GM21367 (cell line): Measurements from ENCODE around the gene PRLH.
"Not testable (repeated sequence)": the region's sequence is repeated elsewhere in the genome, so short reads cannot be mapped to it uniquely, and the experiment has no call there.

Source experiments
- ATAC-seq: cut with Tn5 transposase; IDR thresholded peaks from one replicate; pipeline ENCODE4 v1.9.1; 2021; ENCODE audit not compliant: unreplicated experiment

Gene PRLH

DNA sequence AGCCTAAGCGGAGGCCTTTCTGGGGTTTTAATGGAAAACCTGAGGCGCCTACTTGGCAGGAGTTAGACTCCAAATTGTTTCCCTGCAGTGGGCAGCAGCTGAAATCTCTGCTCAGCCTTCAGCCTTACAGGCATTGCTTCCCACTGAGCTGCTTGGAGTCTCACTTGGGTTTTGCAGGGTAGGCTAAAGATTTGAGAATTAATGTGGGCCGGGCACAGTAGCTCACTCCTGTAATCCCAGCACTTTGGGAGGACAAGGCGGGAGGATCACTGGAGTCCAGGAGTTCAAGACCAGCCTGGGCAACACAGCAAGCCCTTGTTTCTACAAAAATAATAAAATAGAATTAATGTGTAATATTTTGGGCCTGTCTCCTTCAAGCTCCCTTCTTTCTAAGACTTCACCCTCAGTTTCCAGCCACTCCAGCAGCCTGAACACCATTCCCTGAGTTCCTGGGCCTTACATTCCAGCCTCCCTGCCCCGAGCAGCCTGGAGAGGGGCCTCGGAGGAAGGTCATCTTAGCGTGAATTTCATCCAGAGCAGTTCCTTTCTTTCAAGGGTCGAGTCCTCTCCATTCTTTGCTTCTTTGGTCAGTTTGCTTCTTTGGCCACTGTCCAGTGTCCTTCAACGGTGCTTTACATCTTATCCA lies 33.2 kb downstream of the PRLH start:
- no peak for ATAC-seq

DNA sequence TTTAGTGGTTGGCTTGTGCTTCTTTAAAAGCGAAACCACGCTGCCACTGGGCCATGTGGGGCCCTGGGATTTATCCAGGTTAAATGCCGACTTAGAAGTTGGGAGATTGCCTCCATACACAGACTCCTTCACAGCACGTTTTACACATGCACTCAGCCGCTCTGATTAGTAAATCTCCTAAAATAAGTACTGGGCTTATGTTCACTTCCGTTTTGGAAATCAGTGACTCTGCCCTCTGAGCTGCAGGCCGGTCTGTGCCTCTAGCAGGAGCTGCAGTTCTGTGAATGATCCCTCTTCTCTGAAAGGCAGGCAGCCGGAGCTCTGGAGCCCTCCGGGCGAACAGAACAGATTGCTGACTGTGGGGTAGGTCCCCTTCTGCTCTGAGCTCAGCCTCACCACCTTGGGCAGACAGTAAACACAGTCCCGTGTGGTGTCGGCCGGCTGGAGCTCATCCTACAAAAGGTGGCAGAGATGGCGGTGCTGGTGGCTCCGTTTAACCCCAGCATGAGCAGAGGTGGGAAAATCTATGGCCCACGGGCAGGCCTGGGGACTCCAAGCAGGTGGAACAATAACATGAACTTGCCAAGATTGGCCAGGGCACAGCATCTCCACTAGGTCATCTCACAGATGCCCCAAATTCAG lies 34.0 kb downstream of the PRLH start:
- no peak for ATAC-seq

DNA sequence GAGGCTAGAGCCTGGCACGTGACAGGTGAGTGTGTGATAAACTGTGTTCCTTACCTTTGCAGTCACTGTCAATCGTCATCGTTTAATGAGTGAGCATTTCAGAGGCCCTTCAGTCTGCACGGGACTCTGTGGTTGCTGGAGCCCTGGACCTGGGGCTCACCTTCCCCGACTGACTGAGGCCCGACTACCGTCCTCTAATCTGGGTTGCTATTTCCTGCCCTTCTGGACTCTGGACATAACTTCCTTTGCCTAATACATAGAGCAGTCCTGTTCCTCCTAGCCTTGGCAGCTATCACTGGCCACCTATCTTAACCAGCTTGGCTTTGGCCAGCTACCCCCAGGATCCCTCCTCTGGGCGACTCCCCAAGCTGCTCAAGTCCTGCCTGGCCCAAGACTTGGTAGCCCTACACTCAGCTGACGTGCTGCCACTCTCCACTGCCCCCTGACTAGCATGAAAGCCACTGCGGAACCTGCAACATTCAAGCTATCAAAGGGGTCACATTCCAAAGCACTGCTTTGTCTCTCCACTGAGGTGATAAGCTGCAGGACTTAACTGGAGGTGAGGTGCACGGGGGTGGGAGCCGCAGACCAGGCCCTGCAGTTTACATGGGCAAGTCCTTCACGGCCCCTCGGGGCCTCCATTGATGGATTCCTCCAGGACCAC lies 35.2 kb downstream of the PRLH start:
- ATAC-seq = no peak

DNA sequence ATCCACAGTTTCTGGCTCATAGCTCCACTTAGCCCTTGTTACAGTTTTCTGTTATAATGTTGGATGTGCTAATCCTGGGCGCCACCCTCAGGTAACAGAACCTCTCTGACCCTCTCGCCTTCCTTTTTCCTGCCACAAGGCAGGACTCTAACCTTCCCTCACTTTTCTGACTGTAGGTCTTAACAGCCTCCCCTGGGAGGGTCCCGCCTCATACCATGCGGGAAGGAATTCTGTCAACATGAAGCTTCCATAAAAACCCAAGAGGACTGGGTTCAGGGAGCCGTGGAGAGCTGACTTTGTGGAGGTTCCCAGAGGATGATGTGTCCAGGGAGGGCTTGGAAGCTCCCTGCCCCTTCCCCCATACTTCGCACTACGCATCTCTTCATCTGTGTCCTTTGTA lies 36.0 kb downstream of the PRLH start:
- no peak for ATAC-seq

DNA sequence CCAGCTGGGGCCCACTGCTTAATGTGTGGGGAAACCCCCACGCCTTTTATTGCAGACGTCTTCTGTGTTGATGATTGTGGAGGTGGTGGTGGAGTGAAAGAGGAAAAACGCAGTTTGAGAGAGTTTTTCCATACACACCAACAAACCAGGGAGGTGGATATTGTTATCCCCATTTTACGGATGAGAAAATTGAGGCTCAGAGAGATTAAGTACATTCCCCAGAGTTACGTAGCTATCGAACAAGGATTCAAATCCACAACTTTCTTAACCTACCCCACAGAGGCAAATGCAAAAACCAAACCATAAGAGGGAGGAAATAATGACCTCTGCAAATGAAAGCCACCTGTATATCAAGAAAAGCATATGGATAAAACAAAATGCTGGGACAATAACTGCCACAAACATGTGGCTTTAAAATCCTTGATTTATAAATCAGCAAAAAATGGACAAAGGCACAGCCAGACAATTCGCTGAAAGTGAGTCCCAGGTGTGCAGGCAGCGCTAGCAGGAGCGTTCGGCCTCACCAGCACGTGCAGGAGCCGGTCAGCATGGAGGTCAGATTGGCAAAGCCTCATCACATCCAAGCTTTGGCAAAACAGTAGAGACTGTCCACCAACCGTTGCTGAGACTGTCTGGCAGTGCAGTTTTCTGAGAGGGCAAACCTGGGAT lies 36.8 kb downstream of the PRLH start:
- no peak for ATAC-seq

DNA sequence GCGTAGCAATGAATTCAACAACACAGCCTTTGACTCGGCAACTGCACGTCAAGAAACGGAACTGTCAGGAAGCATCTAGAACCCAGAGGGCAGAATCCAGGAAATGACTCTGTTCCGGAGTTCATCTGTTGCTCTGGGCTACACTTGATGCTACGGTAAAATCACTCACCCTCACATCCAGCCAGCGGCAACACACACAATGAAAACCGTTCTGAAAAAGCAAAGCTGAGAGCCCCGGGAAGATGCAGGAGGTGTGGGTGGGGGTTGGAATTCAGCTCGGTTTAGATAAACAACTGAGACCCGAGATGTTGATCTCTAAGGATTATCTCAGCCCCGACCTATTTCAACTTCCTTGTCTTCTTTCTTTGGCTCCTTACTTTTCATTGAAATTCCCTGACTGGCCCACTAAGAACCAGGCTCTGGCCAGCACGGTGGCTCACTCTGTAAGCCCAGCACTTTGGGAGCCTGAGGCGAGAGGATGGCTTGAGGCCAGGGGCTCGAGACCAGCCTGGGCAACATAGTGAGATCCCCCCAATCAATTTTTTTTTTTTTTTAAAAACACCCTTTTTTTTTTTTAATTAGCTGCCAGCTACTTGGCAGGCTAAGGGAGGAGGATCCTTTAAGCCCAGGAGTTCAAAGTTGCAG lies 37.5 kb downstream of the PRLH start:
- ATAC-seq = no peak

DNA sequence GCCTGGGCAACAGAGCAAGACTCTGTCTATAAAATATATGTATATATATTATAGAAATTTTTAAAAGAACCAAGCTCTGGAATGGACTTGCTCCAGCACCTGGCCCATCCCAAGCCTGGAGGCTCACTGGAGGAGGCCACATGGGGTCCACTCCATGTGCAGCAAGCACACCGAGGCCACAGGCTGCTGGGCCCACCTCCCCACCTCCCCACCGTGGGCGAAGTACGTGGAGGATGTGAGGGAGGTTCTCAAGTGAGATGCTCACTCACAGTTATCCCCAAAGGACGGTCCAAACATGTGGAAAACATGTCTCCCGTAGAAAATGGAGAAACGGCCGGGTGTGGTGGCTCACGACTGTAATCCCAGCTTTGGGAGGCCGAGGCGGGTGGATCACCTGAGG lies 38.0 kb downstream of the PRLH start:
- no peak for ATAC-seq

DNA sequence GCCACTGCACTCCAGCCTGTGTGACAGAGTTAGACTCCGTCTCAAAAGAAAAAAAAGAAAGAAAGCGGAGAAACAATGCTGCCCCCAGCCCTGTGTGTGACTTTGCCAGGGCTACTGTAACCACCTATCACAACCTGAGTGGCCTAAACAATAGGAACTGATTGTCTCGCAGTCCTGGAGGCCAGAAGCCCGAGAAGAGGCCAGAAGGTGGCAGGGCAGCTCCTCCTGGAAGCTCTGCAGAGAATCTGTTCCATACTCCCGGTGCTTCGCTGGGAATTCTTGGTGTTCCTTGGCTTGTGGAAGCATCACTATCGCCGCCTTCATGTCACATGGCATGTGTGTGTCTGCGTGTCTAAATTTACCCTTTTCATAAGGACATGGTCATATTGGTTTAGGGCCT lies 38.6 kb downstream of the PRLH start:
- ATAC-seq = no peak

DNA sequence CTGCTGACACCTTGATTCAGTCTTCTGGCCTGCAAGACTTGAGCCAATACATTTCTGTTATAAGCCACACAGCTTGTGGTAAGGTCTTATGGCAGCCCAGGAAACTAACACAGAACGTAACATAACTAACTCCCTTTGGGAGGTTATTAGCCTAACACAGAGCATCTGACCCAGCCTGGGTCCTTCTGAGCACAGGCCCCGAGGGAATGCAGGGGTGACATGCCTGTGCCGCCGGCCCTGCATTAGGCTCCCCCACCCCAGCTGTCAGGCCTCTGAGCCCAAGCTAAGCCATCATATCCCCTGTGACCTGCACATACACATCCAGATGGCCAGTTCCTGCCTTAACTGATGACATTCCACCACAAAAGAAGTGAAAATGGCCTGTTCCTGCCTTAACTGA lies 40.1 kb downstream of the PRLH start:
- not testable (repeated sequence) for ATAC-seq

DNA sequence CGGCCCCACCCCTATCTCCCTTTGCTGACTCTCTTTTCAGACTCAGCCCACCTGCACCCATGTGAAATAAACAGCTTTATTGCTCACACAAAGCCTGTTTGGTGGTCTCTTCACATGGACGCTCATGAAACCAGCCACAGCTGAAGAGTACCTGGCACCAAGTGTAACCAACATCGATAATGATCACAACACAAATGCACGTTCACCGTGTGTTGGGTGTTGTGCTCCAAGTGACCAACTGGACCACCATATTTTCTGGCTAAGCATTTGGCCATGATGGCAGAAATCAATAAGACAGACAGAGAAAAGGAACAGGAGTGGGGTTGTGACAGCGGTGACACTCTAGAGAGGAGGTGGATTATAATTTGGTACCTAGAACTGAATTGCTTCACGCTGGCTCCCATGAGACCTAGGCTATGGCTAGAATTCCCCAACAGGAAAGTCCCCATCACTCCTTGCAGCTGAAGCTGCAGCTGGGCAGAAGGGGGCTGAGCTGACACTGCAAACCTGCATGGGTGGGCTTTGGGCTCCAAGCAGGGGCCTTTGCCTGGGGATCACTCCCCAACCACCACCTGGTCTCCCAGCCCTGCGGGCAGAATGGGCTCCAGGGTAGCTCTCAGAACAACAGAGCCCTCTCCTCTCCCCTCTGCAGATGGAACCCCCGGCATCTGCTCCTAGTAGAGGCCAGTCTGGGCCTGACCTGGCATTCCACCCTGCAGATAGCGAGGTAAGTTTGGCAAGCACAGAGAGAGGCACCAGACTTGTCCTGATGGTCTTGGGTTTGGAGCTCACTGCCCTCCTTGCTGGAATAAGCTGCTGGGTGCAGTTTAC lies 46.4 kb downstream of the PRLH start:
- ATAC-seq = no peak

DNA sequence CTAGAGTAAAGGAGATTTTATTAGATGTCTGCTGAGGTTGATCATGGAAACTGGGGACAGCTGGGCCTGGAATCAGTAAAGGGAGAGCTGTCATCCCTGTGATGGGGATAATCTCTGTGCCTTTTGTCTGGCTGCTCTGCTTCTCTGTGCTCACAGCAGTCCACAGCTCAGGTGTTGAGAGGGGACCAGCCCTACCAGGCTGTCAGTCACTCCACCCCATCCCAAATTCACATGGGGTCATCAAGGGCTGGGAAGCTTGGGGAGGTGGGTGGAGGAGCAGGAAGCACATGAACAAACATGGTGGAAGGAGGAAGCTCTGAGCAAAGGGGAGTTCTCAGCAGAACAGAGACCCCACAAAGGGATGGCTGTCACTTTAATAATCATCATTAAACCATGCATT lies 47.3 kb downstream of the PRLH start:
- ATAC-seq = no peak

DNA sequence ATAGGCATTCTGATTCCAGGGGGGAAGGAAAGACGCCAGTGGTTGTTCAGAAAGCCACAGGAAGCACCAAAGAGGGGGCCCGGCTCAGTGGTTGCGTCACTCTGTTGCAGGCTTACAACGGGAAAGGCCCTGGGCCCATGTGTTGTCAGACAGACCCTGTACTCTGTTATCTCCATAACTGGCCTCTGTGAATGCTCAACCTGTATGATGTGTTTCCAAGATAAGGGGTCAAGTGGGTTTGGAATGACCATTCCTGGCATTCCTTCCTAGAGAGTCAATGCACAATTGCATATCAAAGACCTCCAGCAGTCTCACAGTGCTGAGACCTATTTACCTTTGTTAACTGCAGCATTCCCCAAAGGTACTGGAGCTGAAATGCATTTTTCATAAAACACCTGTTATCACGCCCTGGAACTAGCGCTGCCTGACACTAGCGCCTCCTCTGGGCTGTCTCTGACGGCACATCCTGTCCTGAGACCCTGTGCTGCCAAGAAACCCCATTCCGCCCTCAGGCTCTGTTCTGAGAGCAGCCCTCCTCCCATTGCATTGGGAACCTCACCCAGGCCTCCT lies 47.9 kb downstream of the PRLH start:
- no peak for ATAC-seq

DNA sequence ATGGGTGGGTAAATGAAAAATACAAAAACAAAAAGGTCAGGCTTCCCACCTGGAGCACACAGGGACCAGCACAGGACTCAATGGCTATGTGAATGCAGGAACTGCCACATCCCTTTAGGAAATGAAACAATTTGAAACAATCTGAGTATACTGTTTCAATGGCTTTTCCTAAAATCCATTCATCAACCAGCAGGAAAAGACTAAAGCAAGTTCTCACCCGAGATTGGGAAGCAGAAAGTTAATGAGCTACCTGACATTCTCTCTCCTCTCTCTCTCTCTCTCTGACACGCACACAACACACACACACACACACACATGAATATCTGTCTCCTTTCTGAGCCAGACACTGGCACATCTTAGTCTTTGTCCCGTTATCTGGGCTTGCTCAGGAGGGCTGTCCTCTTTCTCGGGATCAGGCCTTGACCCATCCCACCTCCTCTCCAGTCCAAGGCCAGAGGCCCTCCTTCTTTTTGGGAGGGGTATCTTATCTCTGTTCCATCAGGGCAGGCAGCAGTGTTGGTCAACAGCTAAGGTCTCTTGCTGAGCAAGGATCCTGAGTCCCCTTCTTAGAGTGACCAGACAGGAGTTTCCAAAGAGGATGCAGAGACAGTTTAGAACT lies 49.4 kb downstream of the PRLH start:
- no peak for ATAC-seq

DNA sequence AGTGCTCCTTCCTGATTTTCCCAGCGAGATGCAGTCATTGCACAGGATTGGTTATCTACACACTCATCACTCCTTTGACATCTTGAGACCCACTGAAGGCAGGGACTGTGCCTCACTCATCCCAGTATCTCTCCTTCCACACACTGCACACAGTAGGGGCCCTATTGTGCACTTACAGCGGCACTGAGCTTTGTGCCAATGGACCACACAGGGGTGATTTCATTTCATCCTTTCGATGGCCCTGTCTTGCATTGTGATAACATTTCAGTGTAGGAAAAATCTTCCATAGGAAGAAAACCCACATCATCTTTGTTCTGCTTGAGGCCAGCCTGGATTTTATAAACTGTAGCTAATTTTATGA lies 50.0 kb downstream of the PRLH start:
- no peak for ATAC-seq
